Erythroblast (primary cell): Measurements from ENCODE around the gene FYN.

ENCODE experiments used
- GATA1 ChIP-seq: IDR thresholded peaks from 2 replicates; pipeline ENCODE4 v1.6.1; 2011; ENCODE audit warnings: low read depth, mild to moderate bottlenecking, control low read depth, low read length, moderate library complexity
- POLR2A ChIP-seq: IDR thresholded peaks from 2 replicates; pipeline ENCODE4 v1.6.1; 2011; ENCODE audit warnings: mild to moderate bottlenecking, low read length

DNA sequence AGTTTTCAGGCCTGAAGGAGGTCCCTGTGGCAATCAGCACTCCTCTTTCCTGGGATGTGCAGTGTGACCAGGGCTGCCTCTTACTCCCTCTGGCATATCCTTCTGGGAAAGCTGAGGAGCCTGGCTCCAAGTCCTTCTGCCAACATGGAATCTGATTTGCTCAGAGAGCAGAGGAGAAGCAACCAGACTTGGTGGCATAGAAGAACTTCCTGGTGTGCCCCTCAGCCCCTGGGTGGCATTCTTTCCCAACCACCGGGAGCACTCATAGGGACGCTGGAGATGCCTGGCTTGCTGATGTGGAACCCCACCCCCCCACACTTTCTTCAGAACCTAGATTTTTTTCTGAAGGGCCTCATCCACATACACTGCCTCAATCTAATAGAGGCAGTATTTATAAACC lies 160.0 kb downstream of the FYN start:
- TF ChIP-seq POLR2A: no peak
- no peak for TF ChIP-seq GATA1
